Measurements from ENCODE around the gene KRT35.
"Not testable (repeated sequence)": the region's sequence is repeated elsewhere in the genome, so short reads cannot be mapped to it uniquely, and the experiment has no call there.

The KRT35 gene

GRCh38 chr17:41455236-41455635 lies 25.7 kb downstream of the KRT35 start:
- DNase-seq (ENCODE audit: low read depth, low spot score) = no peak

- DNase-seq (ENCODE audit: low read depth, low spot score) = no peak
These were observed 27.9 kb downstream of the KRT35 start for GRCh38 chr17:41453066-41453465.

GRCh38 chr17:41452281-41452680 lies 28.7 kb downstream of the KRT35 start:
- DNase-seq (ENCODE audit: low read depth, low spot score) = no peak

GRCh38 chr17:41451154-41451728 lies 29.7 kb downstream of the KRT35 start:
- DNase-seq (ENCODE audit: low read depth, low spot score) = no peak

- DNase-seq (ENCODE audit: low read depth, low spot score) = no peak
These were observed 31.9 kb downstream of the KRT35 start for GRCh38 chr17:41449008-41449407.

GRCh38 chr17:41448506-41448905 lies 32.4 kb downstream of the KRT35 start:
- DNase-seq (ENCODE audit: low read depth, low spot score) = no peak

- DNase-seq (ENCODE audit: low read depth, low spot score) = no peak
These were observed 34.1 kb downstream of the KRT35 start for GRCh38 chr17:41446806-41447205.

- DNase-seq (ENCODE audit: low read depth, low spot score) = no peak
These were observed 36.3 kb downstream of the KRT35 start for GRCh38 chr17:41444640-41445039.

GRCh38 chr17:41444186-41444585 lies 36.8 kb downstream of the KRT35 start:
- DNase-seq (ENCODE audit: low read depth, low spot score) = no peak

- DNase-seq (ENCODE audit: low read depth, low spot score) = no peak
These were observed 38.2 kb downstream of the KRT35 start for GRCh38 chr17:41442739-41443138.

- no peak for DNase-seq (ENCODE audit: low read depth, low spot score)
These were observed 40.4 kb downstream of the KRT35 start, which contains the start of gene KRT38 for GRCh38 chr17:41440531-41441033. Gene KRT38 (minus strand): TSS chr17:41440983. CDS start chr17:41440921, 62 bp downstream.

GRCh38 chr17:41439375-41439774 lies 41.6 kb downstream of the KRT35 start:
- no peak for DNase-seq (ENCODE audit: low read depth, low spot score)

GRCh38 chr17:41437769-41438168 lies 43.2 kb downstream of the KRT35 start:
- DNase-seq (ENCODE audit: low read depth, low spot score) = no peak

- no peak for DNase-seq (ENCODE audit: low read depth, low spot score)
These were observed 43.7 kb downstream of the KRT35 start for GRCh38 chr17:41437254-41437653.

- no peak for DNase-seq (ENCODE audit: low read depth, low spot score)
These were observed 46.5 kb downstream of the KRT35 start for GRCh38 chr17:41434415-41434814.

GRCh38 chr17:41434005-41434404 lies 46.9 kb downstream of the KRT35 start:
- no peak for DNase-seq (ENCODE audit: low read depth, low spot score)

GRCh38 chr17:41433586-41433985 lies 47.4 kb downstream of the KRT35 start:
- DNase-seq (ENCODE audit: low read depth, low spot score) = no peak

GRCh38 chr17:41430376-41430775 lies 50.6 kb downstream of the KRT35 start:
- not testable (repeated sequence) for DNase-seq (ENCODE audit: low read depth, low spot score)

GRCh38 chr17:41429667-41430066 lies 51.3 kb downstream of the KRT35 start:
- no peak for DNase-seq (ENCODE audit: low read depth, low spot score)

GRCh38 chr17:41428591-41429291 lies 52.2 kb downstream of the KRT35 start:
- no peak for DNase-seq (ENCODE audit: low read depth, low spot score)
